C4-2B (cell line): ENCODE results near the gene MSL3B.

Experiments used
- H3K27ac ChIP-seq: fragments of 450-650 bp; 2 replicates; pipeline ENCODE4 v1.5.1; 2017
- ZFX ChIP-seq: fragments of 450-650 bp; IDR thresholded peaks from 2 replicates; pipeline ENCODE4 v1.6.1; 2017
- TF ChIP-seq, protein P1 (sequence below): fragments of 450-650 bp; conservative IDR thresholded peaks from 2 replicates; pipeline ENCODE4 v1.5.1; 2017; ENCODE audit warnings: mild to moderate bottlenecking

MSL3B gene

GRCh38 chr2:233816334-233816733 lies 51.9 kb downstream of the MSL3B start:
- no peak for TF ChIP-seq ZFX
- TF ChIP-seq, protein P1, sequence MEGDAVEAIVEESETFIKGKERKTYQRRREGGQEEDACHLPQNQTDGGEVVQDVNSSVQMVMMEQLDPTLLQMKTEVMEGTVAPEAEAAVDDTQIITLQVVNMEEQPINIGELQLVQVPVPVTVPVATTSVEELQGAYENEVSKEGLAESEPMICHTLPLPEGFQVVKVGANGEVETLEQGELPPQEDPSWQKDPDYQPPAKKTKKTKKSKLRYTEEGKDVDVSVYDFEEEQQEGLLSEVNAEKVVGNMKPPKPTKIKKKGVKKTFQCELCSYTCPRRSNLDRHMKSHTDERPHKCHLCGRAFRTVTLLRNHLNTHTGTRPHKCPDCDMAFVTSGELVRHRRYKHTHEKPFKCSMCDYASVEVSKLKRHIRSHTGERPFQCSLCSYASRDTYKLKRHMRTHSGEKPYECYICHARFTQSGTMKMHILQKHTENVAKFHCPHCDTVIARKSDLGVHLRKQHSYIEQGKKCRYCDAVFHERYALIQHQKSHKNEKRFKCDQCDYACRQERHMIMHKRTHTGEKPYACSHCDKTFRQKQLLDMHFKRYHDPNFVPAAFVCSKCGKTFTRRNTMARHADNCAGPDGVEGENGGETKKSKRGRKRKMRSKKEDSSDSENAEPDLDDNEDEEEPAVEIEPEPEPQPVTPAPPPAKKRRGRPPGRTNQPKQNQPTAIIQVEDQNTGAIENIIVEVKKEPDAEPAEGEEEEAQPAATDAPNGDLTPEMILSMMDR, result no peak
- H3K27ac ChIP-seq, result no peak overlapping the region

DNA sequence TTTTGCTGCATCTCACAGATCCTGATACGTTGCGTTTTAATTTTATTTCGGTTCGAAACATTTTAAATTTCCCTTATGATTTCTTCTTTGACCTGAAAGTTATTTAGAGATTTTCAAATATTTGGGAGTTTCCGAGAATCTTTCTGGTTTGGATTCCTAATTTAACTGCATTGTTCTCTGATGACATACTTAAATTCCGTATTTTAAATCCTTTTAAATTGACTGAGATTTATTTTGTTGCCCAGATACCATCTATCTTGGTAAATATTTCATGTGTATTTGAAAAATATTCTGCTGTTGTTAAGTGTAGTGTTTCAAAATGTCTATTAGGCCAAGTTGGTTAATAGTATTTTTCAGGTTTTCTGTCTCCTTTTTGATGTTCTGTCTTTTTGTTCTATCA lies 52.3 kb downstream of the MSL3B start:
- no peak for TF ChIP-seq ZFX
- TF ChIP-seq, protein P1, result no peak
- no peak overlapping the region for H3K27ac ChIP-seq
